K562 (cell line): ENCODE measurements around the gene ACKR2. TPM values are rescaled to one million over a fixed set of nuclear protein-coding genes. Genes with fewer than 3 reads are reported as not detected.

Experiments
- BRCA1 ChIP-seq, 2 experiments: fragments of 450-650 bp in 1 of 2; sonication (generic) in 1 of 2; formaldehyde crosslinking in 1 of 2; IDR thresholded peaks; 2 replicates each; pipeline versions ENCODE4 v1.5.0 to v1.6.1; 2017 to 2020; ENCODE audit warnings: mild to moderate bottlenecking in 1 of 2, missing genetic modification reagents in 1 of 2
- CBFA2T2 ChIP-seq: fragments of 450-650 bp; conservative IDR thresholded peaks from 2 replicates; pipeline ENCODE4 v1.6.1; 2017; ENCODE audit warnings: mild to moderate bottlenecking
- CREB1 ChIP-seq, 2 experiments: sonication (generic) in 1 of 2; formaldehyde crosslinking in 1 of 2; IDR thresholded peaks; 2 replicates each; pipeline versions ENCODE4 v1.6.1 to v1.8.0; 2012 to 2022; ENCODE audit warnings: inconsistent platforms in 1 of 2, mild to moderate bottlenecking in 1 of 2, missing genetic modification reagents in 1 of 2, moderate library complexity in 1 of 2
- ETV1 ChIP-seq: fragments of 450-650 bp; conservative IDR thresholded peaks from 2 replicates; pipeline ENCODE4 v1.6.1; 2016; ENCODE audit warnings: missing genetic modification characterization, control low read depth, low read depth, missing compliant biosample characterization
- HSF4 ChIP-seq: fragments of 250-450 bp; sonication (Bioruptor Pico); IDR thresholded peaks from 2 replicates; pipeline ENCODE4 v2.1.2; 2022; ENCODE audit warnings: mild to moderate bottlenecking, moderate library complexity, borderline replicate concordance
- IRF9 ChIP-seq: fragments of 450-650 bp; IDR thresholded peaks from 2 replicates; pipeline ENCODE4 v1.6.1; 2016; ENCODE audit warnings: missing biosample characterization, missing genetic modification characterization
- L3MBTL2 ChIP-seq: fragments of 450-650 bp; IDR thresholded peaks from 2 replicates; pipeline ENCODE4 v1.6.1; 2016; ENCODE audit warnings: mild to moderate bottlenecking, moderate library complexity
- NFYB ChIP-seq: IDR thresholded peaks from 2 replicates; pipeline ENCODE4 v1.6.1; 2011; ENCODE audit warnings: mild to moderate bottlenecking, moderate library complexity; ENCODE audit not compliant: insufficient read length; ENCODE audit errors: extremely low read depth
- NR2C1 ChIP-seq, 2 experiments: fragments of 450-650 bp; IDR thresholded peaks; 2 replicates each; pipeline ENCODE4 v1.6.1; 2017; ENCODE audit warnings: mild to moderate bottlenecking in 2 of 2, antibody characterized with exemption in 1 of 2, inconsistent platforms in 1 of 2, missing compliant biosample characterization in 1 of 2, missing genetic modification characterization in 1 of 2
- NR3C1 ChIP-seq: sonication (generic); formaldehyde crosslinking; IDR thresholded peaks from 2 replicates; pipeline ENCODE4 v1.8.1; 2022; ENCODE audit warnings: missing genetic modification reagents
- POLR3A ChIP-seq: IDR thresholded peaks from 2 replicates; pipeline ENCODE4 v1.6.1; 2011; ENCODE audit warnings: borderline replicate concordance, mild to moderate bottlenecking, moderate library complexity; ENCODE audit not compliant: insufficient read length, insufficient read depth; ENCODE audit errors: extremely low read depth
- RB1 ChIP-seq: fragments of 450-650 bp; IDR thresholded peaks from 2 replicates; pipeline ENCODE4 v1.6.1; 2017; ENCODE audit warnings: low read depth, mild to moderate bottlenecking
- SMAD1 ChIP-seq: fragments of 150-350 bp; IDR thresholded peaks from 2 replicates; pipeline ENCODE4 v1.6.1; 2014; ENCODE audit warnings: low read length, low read depth; ENCODE audit not compliant: partially characterized antibody
- ZBTB40 ChIP-seq, 2 experiments: fragments of 450-650 bp in 1 of 2; sonication (generic) in 1 of 2; formaldehyde crosslinking in 1 of 2; IDR thresholded peaks; 2 replicates each; pipeline versions ENCODE4 v1.7.1 to v1.9.0; 2016 to 2022; ENCODE audit warnings: inconsistent platforms in 1 of 2, mild to moderate bottlenecking in 1 of 2, missing genetic modification reagents in 1 of 2
- ZNF57 ChIP-seq: fragments of 450-650 bp; formaldehyde crosslinking; IDR thresholded peaks from 2 replicates; pipeline ENCODE4 v1.4.0; 2020; ENCODE audit warnings: mild to moderate bottlenecking, moderate library complexity
- ZNF589 ChIP-seq: fragments of 200-800 bp; sonication (Bioruptor generic); IDR thresholded peaks from 2 replicates; pipeline ENCODE4 v1.6.1; 2016; ENCODE audit warnings: low read depth, missing genetic modification characterization, missing compliant biosample characterization
- ZSCAN32 ChIP-seq: fragments of 450-650 bp; formaldehyde crosslinking; IDR thresholded peaks from 2 replicates; pipeline ENCODE4 v1.4.0; 2020; ENCODE audit warnings: mild to moderate bottlenecking, moderate library complexity
- polyA plus RNA-seq, 8 experiments: library from polyadenylated mRNA; depleted of rRNA in 4 of 8; stranded (reverse) in 5 of 8; unstranded in 3 of 8; fragments of >200 nt; fragmentation: Nextera tagmentation in 2 of 8; fragmentation: Illumina TruSeq in 1 of 8; extraction: Ambion mirVana in 2 of 8; extraction: Trizol in 1 of 8; gene quantifications; 2 replicates each; pipeline versions ENCODE4 v1.2.1 to v1.2.3, GENCODE V29; 2011 to 2014; ENCODE audit warnings: inconsistent platforms in 1 of 8, missing spikeins in 1 of 8
- total RNA-seq, 7 experiments: library from RNA; depleted of rRNA in 6 of 7; stranded (reverse); fragments of >200 nt in 6 of 7; fragmentation: Illumina TruSeq in 2 of 7; extraction: Trizol in 2 of 7; gene quantifications; 2 replicates each; pipeline versions ENCODE4 v1.2.1 to v1.2.3, GENCODE V29; 2011 to 2021; ENCODE audit warnings: low replicate concordance in 1 of 7

Gene ACKR2
- total and polyA plus RNA-seq, 9 of the 15 experiments (the other 6 are each of a cell fraction or from before 2014, with no cell fraction given), result 0.03 to 0.69 (median 0.25) TPM; not detected in 1

GRCh38 chr3:42803414-42804105, 5.7 kb upstream of the ACKR2 start (continued):
- TF ChIP-seq ZBTB40 (IDR thresholded peaks at IDR 0.05) (0 out of 2 replicates have a peak, but pooled peaks have one; percentile 43), ZBTB40 (CRISPR knock-in tag; IDR thresholded peaks at IDR 0.05) (no peak), POLR3A (no peak), NFYB (no peak), SMAD1 (no peak), ZSCAN32 (CRISPR knock-in tag) (no peak), CREB1 (IDR thresholded peaks at IDR 0.05) (no peak), CREB1 (CRISPR knock-in tag; IDR thresholded peaks at IDR 0.05) (no peak), HSF4 (CRISPR knock-in tag) (no peak), BRCA1 (IDR thresholded peaks at IDR 0.05) (no peak), BRCA1 (CRISPR knock-in tag; IDR thresholded peaks at IDR 0.05) (no peak), CBFA2T2 (no peak), L3MBTL2 (peak; percentile 66; the same call in 1 of the 2 replicates), IRF9 (tag) (no peak), NR3C1 (CRISPR knock-in tag) (no peak), ZNF589 (CRISPR knock-in tag) (peak; percentile 14; the same call in 1 of the 2 replicates), ETV1 (tag) (peak; percentile 62), RB1 (peak; percentile 19; the same call in 1 of the 2 replicates), ZNF57 (CRISPR knock-in tag) (no peak), NR2C1 (IDR thresholded peaks at IDR 0.05) (0 out of 2 replicates have a peak, but pooled peaks have one; percentile 63), NR2C1 (tag; IDR thresholded peaks at IDR 0.05) (peak; percentile 62)
